K562 treated with DMSO at 1 percent for 4 hours (cell line): ENCODE results near the gene BCS1L. TPM values are rescaled to one million over a fixed set of nuclear protein-coding genes. Genes with fewer than 3 reads are reported as not detected.

ENCODE experiments used
- total RNA-seq: library from RNA; unstranded; fragments of 300-600 nt; gene quantifications from 2 replicates; pipeline ENCODE4 v1.2.3, GENCODE V29; 2022; ENCODE audit not compliant: insufficient read depth

Gene BCS1L, protein sequence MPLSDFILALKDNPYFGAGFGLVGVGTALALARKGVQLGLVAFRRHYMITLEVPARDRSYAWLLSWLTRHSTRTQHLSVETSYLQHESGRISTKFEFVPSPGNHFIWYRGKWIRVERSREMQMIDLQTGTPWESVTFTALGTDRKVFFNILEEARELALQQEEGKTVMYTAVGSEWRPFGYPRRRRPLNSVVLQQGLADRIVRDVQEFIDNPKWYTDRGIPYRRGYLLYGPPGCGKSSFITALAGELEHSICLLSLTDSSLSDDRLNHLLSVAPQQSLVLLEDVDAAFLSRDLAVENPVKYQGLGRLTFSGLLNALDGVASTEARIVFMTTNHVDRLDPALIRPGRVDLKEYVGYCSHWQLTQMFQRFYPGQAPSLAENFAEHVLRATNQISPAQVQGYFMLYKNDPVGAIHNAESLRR
- 20.8 and 21.4 TPM in 2 replicates for total RNA-seq

GRCh38 chr2:218659258-218659987 lies at the start of gene BCS1L, which contains the start of gene ZNF142:
BCS1L (plus strand) TSS chr2:218659683; CDS start chr2:218660988, 1,305 bp downstream.
ZNF142 (minus strand) TSS chr2:218659623; CDS start chr2:218656429, 3,194 bp downstream.

GRCh38 chr2:218671654-218672566 lies 12.4 kb downstream of the BCS1L start, which contains the start of the genes RNF25 and STK36:
RNF25 (minus strand) TSS chr2:218672002; CDS start chr2:218671970, 32 bp downstream.
STK36 (plus strand) TSS chr2:218672086; CDS start chr2:218672830, 744 bp downstream.

DNA sequence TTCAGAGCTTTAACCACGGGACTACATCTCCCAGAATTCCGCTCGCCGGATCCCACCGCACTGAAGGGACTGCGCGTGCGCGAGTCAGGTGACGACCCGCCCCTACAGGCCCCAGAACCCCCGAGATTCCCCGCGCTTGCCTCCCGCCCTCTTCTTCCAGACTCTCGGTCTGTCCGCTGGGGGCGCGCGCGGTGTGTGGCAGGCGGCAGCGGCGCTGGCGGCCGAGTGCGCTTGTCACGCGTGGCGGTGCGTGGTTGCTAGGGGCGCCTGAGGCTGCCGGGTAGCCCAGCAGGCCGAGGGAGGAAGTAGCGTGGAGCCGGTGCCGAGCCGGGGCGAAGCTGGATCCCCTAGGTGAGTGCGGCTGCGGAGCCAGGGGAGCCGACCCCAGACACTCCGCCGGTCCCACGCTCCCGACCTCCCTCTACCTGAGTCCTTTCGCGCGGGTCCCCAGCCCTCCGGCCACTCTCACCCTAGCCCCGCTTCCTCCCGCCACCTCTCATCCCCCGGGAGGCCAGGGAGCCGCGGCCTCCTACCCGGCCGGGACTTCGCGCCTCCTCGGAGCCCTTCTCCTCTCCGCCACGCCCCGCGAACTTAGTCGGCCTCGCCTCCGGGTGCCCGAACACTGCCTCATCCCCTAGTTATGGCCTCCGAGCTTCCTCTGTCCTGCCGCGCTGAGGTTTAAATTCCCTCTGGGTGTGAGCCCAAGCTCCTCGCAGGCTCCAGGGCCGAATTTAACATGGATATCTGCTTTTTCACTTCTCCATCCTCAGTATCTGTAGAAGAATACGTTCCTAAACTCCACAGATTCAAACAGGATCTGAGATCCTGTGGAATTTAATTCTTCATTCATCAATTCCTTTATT lies 51.4 kb downstream of the BCS1L start, which contains the start of gene TTLL4:
TTLL4 (plus strand) TSS at position 149 of the 863 bp plus-strand sequence. CDS start 26,842 bp downstream, outside the sequence.

Other genes starting within 250 kb of the BCS1L start
- 0.88 and 1.4 TPM in 2 replicates for gene VIL1, start 240.6 kb upstream of the BCS1L start, total RNA-seq
- 4.2 and 4.5 TPM in 2 replicates for gene USP37, start 91.3 kb upstream of the BCS1L start, total RNA-seq
- 14.4 and 20.2 TPM in 2 replicates for gene CNOT9, start 90.8 kb upstream of the BCS1L start, total RNA-seq
- 0.29 TPM in 1 of 2 replicates, not detected in the other for gene PLCD4, start 51.8 kb upstream of the BCS1L start, total RNA-seq
- gene ZNF142, start 60 bp upstream of the BCS1L start, total RNA-seq, result 6.6 and 9.1 TPM in 2 replicates
- 25.3 and 31.0 TPM in 2 replicates for gene RNF25, start 12.3 kb downstream of the BCS1L start, total RNA-seq
- 2.8 and 3.4 TPM in 2 replicates for gene STK36, start 12.4 kb downstream of the BCS1L start, total RNA-seq
- gene TTLL4, start 51.2 kb downstream of the BCS1L start, total RNA-seq, result 19.4 and 44.1 TPM in 2 replicates
- gene CYP27A1, start 122.5 kb downstream of the BCS1L start, total RNA-seq, result not detected in 2 replicates
- gene PRKAG3, start 172.1 kb downstream of the BCS1L start, total RNA-seq, result not detected in 2 replicates
- not detected in 2 replicates for gene WNT6, start 200.1 kb downstream of the BCS1L start, total RNA-seq
- gene WNT10A, start 221.2 kb downstream of the BCS1L start, total RNA-seq, result not detected in 2 replicates